Pulmonary artery endothelial cell (primary cell): Measurements from ENCODE around the gene IFFO2. TPM values are rescaled to one million over a fixed set of nuclear protein-coding genes. Genes with fewer than 3 reads are reported as not detected.

Experiments used
- DNase-seq: peaks from one replicate; pipeline ENCODE4 v3.0.0-alpha.2; 2011; ENCODE audit warnings: low read depth, low spot score
- total RNA-seq: library from RNA; depleted of rRNA; stranded (reverse); fragments of >200 nt; gene quantifications from 2 replicates; pipeline ENCODE4 v1.2.3, GENCODE V29; 2014

IFFO2 gene
- total RNA-seq, 1 donor from 2014 or later: 23.7 TPM

DNA sequence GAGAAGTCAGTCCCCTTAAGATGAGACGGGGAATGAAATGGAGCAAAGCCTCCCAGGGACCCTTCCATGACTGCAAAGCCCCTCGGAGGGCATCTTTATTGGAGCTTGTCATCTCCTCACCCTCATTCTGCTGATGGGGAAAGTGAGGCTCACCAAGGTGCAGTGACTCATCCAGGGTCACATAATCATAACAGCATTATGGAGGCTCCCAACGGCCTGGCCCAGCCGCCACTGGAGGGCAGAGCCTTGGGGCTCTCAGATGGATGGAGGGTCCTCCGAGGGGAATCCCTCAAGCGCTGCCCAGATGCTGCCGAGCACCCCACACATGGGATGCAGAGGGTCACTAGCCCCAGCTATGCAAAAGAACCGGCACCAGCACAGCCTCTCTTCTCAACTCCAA, 18.9 kb downstream of the IFFO2 start:
- no peak for DNase-seq

DNA sequence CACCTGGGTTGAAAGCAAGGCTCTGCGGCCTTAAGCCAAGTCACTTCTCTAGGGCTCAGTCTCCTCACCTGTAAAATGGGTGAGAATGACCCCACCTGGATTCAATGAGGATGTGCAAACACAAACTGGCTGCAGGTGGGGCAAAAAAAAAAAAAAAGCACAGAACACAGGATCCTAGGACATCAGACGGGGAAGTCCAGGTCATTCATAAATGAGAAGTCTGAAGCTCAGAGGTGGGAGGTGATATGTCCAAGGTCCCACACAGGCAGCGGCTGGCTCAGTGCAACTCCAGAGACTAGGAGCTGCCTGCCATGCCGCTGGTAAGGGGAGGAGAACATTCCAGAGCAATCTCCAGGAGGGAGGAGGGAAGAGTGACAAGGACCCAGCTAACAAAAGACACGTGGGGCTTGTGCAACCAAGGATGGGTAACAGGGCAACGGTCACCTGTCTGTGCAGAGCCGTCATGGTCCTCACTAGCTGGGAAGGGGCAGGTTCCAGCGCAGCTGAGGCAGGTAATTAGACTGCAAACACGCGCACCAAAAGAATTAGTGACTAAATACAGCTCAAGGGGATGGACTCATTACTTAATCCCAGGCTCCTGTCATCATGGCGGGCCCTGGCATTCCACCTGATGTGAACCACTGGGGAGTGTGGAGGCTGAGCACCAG, 19.5 kb downstream of the IFFO2 start:
- DNase-seq: no peak

DNA sequence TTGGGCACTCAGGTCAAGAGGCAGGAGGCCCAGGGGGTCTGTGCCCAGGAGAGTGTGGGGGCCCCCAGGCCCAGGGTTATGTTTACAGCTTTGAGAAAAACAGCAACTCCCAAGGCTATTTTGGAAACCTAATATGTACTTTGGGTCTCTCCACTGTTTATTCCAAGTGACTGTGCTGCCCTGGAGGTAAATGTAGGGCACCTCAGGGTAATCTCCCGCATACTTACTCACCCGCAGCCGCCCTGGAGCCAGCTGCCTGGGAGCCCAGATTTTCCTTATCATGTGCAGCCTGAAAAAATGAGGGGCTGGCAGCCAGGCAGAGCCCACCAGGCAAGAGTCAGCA, 20.0 kb downstream of the IFFO2 start:
- DNase-seq: no peak

DNA sequence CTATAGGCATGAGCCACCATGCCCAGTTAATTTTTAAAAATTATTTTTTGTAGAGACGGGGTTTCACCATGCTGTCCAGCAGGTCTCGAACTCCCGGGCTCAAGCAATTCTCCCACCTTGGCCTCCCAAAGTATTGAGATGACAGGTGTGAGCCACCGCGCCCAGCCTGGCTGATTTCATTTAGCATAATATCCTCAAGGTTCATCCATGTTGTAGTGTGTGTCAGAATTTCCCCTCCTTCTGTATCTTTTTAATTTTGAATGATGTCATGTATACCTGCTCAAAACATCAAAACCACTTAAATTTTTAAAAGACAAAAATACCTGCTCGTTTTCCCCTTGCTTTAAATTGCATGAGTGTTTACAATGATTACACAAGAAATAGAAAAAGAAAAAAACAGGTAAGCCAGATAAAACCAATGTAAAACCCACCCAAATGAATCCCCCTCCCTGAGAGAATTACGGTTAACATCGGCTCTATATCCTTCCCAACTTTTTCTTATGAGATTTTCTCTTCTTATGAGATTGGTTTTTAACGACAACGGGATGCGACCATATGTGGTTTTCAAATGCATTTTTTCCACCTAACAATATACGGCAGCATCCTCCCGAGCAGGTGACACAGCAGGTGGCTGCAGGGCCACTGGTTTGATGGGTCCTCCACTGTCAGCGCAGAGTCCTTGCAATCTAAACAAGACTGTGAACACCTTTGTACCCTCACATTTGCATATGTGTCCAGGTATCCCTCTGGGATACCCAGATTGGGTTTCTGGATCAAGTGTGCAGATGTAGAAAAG, 22.1 kb downstream of the IFFO2 start:
- DNase-seq: no peak

DNA sequence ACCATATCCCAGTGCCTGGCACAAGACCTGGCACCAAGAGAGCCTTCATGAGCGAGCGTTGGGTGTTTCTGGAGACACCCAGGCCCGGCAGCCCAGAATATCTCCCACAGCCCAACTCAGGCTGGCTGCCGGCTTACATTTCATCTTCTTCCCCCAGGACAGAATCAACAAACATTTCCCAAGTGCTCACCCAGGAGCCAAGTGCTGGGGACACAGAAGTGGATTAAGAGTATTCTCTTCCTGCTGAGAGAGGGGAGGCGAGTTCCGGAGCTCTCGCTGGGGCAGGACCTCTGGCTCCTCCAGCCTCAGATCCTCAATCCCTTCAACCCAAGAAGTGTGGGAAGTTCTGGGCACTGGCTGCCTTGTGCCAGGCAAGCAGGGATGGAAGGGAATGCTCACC, 23.6 kb downstream of the IFFO2 start:
- DNase-seq: no peak

DNA sequence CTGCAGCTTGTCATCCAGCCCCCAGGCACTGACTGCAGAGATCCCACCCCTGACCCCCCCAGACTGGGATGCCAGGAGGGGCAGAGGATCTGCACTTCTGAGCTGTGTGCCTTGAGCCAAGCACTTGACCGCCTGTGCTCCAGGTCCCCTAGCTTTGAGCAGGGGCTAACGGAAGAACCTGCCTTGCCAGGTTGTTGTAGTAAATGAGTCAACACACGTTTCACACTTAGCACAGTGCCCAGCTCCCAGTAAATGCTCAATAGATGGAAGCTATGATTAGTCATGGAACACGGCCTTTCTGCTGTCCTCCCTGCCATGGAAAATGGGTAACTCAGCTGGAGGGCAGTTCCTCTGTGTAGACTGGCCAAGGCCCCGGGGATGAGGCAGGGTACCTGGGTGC, 24.1 kb downstream of the IFFO2 start:
- DNase-seq: no peak

DNA sequence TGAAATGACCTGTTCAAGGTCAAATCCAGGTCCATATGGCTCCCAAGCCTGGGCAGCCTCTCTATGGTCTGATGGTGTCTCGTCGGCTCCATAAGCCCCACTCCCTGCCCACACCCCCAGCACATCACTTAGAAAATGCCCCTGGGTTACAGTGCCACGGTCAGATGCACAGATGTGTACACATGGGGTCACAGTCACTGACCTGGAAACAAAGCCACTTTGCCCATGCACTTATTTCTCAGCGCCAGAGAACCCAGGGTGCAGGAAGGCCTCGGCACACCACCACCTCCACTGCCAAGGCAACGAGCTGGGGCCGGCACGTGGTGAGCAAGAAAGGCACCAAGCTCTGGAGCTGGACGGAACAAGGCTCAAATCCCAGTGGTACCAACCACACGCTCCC, 24.7 kb downstream of the IFFO2 start:
- DNase-seq: no peak

DNA sequence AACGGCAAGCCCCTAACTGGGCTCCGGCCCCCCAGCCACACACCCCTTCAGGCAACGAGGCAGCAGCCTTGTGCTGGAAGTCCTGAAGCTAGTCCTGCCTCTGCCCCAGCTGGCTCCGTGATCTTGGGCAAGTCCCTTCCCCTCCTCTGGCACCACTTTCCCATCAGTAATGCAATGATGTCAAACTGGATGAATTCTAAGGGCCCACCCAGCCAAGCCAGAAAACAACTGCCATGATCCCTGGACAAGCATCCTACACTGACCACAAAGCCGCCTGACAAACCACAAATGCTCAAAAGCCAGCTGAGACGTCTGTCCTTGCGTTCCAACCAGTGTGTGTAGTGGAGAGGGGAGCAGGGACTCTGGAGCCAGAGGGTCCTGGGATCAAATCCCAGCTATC, 26.8 kb downstream of the IFFO2 start:
- DNase-seq: no peak

DNA sequence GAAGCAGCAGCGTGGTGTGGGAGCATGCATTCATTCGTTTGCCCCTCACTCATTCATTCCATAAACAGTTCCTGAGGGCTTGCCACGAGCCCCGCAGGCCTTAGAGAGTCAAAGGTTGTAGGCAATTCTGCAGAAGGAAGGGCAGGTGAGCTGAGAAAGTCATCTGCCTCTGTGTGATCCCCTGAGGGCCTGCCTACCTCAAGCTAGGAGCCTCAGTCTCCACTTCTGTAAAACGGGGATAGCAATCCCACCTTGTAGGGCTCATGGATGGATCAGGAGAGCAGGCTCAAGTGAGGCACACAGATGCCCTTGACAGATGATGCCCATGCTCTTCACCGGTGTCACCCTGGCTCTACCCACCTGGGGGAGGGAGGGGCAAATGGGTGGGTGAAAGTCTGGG, 27.5 kb downstream of the IFFO2 start:
- DNase-seq: no peak

DNA sequence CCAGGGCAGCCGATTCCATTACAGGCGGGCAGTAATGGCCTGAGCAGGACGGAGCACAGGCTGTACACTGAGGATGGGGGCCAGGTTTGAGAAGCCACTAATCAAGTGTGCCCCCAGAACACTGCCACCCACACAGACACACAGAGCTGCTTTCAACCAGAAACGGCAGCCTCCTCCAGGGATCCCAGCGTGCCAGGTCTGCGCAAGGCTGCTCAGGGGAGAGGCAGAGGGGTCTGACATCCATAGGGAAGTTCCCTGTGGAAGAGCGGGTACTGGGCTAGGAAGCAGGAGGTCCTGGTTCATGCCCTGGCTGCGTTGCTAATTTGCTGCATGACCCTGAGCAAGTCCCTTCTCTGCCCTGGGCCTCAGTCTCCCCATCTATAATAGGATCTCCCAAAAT, 28.1 kb downstream of the IFFO2 start:
- no peak for DNase-seq

DNA sequence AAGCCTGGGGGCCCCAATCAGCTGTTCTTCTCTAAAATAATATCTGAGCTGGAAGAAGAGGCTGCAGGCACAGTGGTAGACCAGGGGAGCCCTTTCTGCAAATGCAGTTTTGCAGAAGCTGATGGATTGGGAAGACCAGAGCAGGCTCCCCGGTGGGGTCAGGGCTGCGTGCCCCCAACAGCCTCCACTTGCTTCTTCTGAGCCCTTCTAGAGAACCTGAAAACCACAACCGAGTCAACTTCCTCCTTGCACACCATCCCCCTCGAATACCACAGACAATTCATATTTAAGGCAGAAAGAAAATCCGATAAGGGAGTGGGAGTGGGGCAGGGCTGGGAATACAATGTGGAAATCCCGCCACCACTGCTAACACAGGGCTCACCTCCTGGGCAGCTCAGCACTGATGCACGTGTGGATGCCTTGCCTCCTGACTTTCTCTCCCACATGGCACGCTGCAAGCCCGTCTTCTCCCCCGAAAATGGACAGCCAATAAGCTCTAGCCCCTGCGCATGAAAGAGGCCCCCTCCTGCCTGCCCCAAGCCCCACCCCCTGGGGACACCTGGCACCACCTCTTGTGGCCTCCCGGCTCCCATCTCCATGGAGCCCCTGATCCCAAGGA, 28.7 kb downstream of the IFFO2 start:
- no peak for DNase-seq

DNA sequence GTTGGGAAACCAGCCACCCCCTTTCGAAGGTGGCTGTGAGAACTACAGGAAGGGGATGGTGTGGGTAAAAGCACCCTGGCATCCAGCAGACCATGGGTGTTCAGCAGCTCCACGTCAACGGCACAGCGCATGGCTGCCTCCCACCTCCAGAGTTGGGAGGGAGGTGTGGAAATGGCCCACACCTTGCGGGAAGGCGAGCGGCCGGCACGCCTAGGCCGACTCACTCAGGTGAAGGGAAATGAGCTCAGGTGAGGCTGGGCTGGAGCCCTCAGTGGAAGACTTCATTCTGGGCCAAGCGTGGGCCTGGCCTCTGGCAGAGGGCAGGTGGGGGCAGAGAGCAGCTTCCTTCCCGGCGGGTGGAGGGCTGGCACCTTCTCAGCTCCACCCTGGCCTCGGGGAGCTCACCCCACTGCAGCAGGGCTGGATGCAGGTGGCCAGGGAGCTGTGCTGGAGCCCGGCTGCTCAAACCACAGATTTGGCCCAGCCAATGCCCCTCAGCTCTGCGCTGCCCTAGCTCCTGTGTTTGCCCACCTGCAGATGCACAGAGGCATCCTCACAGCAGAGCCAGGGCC, 29.3 kb downstream of the IFFO2 start:
- no peak for DNase-seq

DNA sequence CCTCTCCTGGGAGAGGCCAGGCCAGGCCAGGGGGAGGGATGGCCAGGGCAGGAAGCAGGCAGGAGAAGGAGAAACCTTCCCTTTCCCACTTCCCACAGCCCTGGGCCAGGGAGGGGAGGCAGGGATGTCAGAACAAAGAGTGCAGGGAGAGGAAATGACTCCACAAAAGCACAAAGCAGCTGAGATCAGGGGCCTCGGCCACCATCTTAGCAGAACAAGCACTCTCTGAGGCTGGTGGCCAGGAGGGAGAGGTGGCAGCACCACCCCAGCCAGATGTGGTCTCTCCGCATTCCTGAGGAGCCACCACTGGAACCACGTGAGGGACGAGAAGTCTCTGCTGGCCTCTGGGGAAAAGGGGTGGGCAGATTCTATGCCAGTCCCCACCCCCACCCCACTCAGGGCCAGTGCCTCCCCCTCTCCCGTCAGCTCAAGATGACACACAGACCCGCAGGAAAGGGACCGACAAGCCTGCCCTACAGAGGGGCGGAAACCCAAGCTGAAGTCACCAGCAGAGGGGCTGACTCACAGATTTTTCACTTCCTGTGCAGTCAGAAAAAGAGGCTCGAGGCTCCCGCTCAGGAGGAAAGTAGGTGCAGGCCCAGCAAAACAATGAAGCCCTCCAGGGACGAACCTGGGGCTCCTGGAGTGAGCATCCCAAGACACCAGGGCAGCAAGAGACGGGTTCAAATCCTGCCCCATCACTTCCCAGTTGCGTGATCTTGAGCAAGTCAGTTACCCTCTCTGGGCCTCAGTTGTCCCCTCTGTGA, 30.0 kb downstream of the IFFO2 start:
- peak; percentile 94 for DNase-seq

DNA sequence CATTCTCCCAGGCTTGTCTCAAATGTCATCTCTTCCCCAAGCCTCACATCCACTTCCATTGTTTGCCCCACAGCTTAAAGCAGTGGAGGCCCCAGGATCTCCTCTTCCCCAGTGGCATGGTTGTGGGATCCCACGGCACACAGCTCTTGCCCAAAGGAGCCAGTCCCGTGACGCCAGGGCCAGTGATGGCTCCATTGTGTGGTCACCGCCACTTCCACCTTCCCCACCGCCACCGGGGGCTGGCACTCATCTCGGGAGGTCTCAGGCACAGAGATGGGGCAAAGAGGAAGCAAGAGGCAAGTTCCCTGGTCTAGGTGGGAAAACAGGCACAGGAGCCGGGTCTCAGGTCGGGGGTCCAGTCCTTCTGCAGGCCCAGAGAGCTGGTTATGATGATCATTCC, 31.2 kb downstream of the IFFO2 start:
- DNase-seq: no peak

DNA sequence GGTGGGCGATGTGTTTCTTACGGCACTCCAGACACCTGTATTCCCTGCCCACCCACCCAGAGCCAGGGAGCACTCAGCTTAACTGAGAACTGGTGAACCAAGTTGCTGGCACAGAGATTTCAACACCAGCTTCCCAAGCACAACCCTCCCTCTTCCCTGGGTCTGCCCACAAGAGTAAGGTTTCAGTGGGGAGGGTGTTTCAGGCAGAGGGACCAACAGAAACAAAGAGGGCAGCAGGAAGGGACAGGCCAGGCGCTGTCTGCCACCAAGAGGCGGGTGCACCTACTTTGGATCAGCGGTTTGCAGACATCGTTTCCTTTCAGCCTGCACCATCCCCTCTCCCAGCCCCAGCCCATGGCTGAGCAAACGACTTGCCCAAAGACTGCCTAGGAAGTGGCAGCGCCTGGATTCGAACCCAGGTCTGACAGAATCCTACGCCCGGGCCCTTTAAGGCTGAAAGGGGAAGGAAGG, 32.2 kb downstream of the IFFO2 start:
- DNase-seq: no peak

DNA sequence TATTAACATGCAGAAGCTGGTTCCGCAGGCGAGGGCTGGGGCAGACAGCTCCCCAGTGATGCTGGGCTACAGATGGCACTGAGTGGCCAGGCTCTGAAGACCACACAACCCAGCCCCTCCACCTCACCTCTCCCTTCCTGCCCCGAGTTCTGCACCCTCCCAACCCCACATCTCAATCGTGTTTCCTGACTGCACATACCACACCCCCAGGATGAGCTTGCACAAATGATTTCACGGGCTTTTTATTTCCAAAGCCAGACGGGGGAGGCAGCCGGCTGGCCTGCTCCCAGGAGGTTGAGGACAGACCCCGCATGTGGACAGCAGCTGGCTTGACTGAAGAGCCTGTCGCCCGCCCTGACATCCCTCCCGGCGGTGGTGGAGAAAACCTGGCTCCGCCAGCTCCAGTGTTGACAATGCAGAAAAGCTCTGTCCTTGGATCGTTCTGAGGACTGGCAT, 32.7 kb downstream of the IFFO2 start:
- no peak for DNase-seq

DNA sequence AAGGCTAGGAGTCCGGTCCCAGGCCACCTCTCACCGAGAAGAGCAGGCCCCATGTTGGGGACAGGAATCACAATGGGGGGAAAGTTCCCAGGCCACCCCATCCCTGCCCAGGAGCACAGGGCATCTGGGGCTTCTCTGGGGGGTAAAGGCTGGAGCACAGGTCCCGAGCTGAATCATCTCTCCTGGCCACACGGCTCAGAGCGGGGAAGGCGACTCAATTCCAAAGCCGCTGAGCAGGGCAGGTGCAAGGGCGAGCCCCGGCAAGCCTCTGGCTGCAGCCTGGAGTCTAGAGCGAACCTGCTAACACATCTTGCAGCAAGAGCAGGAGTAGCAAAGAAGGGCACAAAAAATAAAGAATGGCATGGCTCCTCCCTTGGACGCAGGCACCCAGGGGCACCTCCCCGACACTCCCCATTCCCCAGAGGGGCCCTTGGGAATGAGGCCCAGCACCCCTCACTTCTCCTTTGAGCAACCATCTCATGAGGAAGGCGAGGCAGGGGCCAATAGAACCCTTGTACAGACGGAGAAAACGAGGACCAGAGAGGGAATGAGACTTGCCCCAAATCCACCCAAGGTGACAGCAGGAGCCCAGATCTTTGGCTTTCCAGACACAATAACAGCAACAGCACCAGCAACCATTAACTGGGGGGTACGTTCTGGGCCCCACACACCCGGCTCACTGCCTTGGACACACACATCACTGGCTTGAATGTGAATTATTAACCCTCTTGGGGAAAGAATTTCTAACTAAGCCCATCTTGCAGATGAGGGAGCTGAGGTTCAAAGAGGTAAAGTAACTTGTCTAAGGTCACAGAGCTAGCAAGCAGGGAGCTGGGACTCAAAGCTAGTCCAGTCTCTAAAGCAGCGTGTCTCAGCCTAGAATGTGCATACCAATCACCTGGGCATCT, 33.4 kb downstream of the IFFO2 start:
- no peak for DNase-seq

DNA sequence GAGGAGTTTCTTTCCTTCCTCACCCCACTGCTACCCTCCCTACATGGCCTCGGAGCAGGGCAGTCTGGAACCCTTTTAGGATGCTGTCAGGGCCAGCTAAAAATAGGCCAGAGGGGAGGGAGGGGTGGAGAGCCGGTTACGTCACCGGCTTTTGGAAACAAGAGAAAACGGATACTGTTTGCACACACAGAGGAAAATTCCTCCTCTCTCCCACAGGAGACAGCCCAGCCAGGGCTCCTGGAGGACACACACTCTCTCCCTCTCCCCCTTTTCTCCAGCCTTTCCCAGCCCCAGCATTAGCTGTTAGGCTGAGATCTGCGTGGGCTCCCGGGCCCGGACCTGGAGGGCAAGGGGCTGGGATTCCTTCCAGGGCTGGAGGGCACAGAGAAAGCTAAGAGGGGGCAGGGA, 34.2 kb downstream of the IFFO2 start:
- no peak for DNase-seq

DNA sequence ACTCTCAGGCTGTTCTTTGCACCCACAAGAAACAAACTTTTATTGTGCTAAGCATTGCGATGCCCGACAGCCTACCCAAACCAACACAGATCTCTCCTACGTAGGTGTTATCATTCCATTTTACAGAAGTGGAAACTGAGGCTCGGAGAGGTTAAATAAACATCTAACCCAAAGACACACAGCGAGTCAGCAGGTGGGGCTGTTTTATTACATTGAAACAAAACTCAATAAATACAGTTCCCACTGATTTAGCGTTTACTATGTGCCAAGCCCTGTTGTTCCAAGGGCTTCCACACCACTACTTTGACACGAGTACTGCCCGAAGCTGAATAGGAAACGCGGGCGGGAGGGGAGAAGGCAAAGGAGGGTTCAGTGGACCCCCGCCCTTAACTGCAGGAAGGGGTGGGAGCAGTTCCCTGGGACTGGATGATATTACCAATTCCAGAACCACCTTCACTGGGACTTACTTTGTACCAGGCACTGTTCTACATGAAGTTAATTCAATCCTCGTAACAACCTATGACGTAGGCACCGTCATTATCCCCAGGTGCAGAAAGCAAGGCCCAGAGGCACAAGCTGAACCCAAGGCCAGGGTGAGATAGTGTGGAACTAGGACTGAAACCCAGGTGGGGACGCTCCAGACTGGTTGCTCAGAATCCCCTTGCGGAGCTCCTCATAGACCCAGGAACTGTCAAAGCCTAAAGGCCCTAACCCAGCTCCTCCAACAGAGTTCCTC, 34.8 kb downstream of the IFFO2 start:
- DNase-seq: no peak

DNA sequence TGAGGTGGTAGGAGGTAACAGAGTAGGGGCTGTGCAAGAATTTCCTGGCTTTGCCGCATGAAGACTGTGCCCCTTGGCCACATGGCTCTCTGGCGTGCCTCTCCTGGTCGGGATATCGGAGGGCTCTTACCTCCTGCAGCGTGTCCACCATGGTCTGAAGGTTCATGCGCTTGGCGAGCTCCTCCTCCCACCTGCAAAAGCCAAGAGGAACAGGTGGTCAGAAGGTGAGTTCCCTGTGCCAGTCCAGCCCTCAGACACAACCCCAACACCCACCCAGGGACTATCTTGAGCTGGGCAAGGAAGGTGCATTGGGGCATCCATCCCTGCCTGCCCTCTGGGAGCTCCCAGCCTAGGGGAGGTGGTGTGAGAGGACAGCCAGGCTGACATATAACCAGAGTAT, 35.5 kb downstream of the IFFO2 start:
- DNase-seq: no peak
